IMR-90 (cell line): ENCODE measurements around the gene AMDHD2.
"Not testable (repeated sequence)": the region's sequence is repeated elsewhere in the genome, so short reads cannot be mapped to it uniquely, and the experiment has no call there.

Source experiments
- BHLHE40 ChIP-seq: fragments of 150-350 bp; IDR thresholded peaks from 2 replicates; pipeline ENCODE4 v1.6.1; 2016; ENCODE audit warnings: mild to moderate bottlenecking, low read depth, low read length
- CEBPB ChIP-seq: IDR thresholded peaks from 2 replicates; pipeline ENCODE4 v1.6.1; 2012; ENCODE audit warnings: low read depth, low read length, improper control_type of control experiment
- CHD1 ChIP-seq: IDR thresholded peaks from 2 replicates; pipeline ENCODE4 v1.6.1; 2012; ENCODE audit warnings: low read depth, low read length, improper control_type of control experiment
- CTCF ChIP-seq: conservative IDR thresholded peaks from 2 replicates; pipeline ENCODE4 v1.5.1; 2012; ENCODE audit warnings: mild to moderate bottlenecking, low read depth, low read length, improper control_type of control experiment
- MAFK ChIP-seq: IDR thresholded peaks from 2 replicates; pipeline ENCODE4 v1.6.1; 2012; ENCODE audit warnings: low read depth, low read length, improper control_type of control experiment
- MAZ ChIP-seq: IDR thresholded peaks from 2 replicates; pipeline ENCODE4 v1.6.1; 2012; ENCODE audit warnings: low read depth, mild to moderate bottlenecking, low read length, improper control_type of control experiment, moderate library complexity, borderline replicate concordance
- POLR2A ChIP-seq: IDR thresholded peaks from 2 replicates; pipeline ENCODE4 v1.6.1; 2012; ENCODE audit warnings: mild to moderate bottlenecking, low read depth, low read length
- RFX5 ChIP-seq: IDR thresholded peaks from 2 replicates; pipeline ENCODE4 v1.8.0; 2012; ENCODE audit warnings: low read depth, mild to moderate bottlenecking, low read length, moderate library complexity
- SMC3 ChIP-seq: fragments of 150-350 bp; IDR thresholded peaks from 2 replicates; pipeline ENCODE4 v1.6.1; 2016; ENCODE audit warnings: low read depth, mild to moderate bottlenecking, antibody characterized with exemption, low read length, moderate library complexity
- TF ChIP-seq, protein P1 (sequence below): fragments of 150-350 bp; IDR thresholded peaks from 2 replicates; pipeline ENCODE4 v1.6.1; 2017; ENCODE audit warnings: mild to moderate bottlenecking, antibody characterized with exemption, low read length, low read depth

DNA sequence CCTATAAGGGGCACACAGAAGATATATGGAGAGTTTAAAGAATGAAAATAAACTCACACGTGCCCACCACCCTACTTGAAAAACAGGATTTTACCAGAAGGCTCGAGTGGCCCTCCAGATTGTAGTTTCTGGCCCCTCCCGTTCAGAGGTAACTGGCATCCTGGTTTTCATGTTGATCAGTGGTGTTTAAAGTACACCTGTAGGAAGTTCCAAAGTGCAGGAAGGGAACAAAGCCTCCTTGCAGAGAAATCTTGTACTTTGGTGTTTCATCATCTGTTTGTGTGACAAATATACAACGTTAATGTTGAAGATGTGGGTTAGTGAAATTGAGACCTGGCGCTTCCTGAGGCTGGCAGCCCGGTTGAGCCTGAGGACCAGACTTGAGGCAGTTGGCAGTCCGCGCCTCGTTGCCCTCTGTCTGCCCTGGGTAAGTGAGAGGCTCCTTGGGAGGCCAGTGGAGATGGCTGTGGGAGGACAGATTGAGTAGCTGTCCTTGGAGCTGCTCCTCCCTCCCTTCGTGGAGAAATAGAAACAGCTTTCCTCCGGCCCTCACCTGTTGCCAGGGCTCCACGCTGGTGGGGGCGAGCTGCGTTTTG lies 30.2 kb downstream of the AMDHD2 start:
- TF ChIP-seq RFX5, CEBPB, CTCF, CHD1, MAFK, SMC3, BHLHE40, POLR2A, MAZ: not testable (repeated sequence)
- TF ChIP-seq, protein P1, sequence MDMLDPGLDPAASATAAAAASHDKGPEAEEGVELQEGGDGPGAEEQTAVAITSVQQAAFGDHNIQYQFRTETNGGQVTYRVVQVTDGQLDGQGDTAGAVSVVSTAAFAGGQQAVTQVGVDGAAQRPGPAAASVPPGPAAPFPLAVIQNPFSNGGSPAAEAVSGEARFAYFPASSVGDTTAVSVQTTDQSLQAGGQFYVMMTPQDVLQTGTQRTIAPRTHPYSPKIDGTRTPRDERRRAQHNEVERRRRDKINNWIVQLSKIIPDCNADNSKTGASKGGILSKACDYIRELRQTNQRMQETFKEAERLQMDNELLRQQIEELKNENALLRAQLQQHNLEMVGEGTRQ, result not testable (repeated sequence)
